H1 (cell line): ENCODE measurements around the gene TMEM212. TPM values are rescaled to one million over a fixed set of nuclear protein-coding genes. Genes with fewer than 3 reads are reported as not detected.

Experiments
- CTCF ChIA-PET: fragments of 300-600 bp; sonication (Branson Sonifier 250); formaldehyde crosslinking; loops from one replicate; lab custom pipeline; 2021; ENCODE audit not compliant: partially characterized antibody; lab: Charles Lee
- POLR2A ChIA-PET: fragments of 300-600 bp; sonication (Branson Sonifier 250); formaldehyde crosslinking; loops from one replicate; lab custom pipeline; 2021; ENCODE audit warnings: inconsistent platforms; ENCODE audit not compliant: partially characterized antibody; lab: Charles Lee
- DNase-seq, 2 experiments: peaks; one replicate each; pipeline versions ENCODE4 v3.0.0 to v3.0.0-alpha.2; 2010 to 2022; ENCODE audit warnings: low spot score in 2 of 2, low read depth in 1 of 2, mixed read lengths in 1 of 2
- FAIRE-seq: peaks from 2 replicates; lab custom pipeline; 2011; peaks lifted over from hg19 to GRCh38; lab: Jason Lieb, UNC
- H2AFZ ChIP-seq: 2 replicates; pipeline ENCODE4 v1.8.1; 2012; ENCODE audit warnings: low read length, inconsistent platforms
- H2AK5ac ChIP-seq: 2 replicates; pipeline ENCODE4 v1.6.1; 2013; ENCODE audit warnings: low read depth, low read length
- H2BK120ac ChIP-seq: replicated peaks from 2 replicates; pipeline ENCODE3; 2013; ENCODE audit warnings: low read depth, low read length, inconsistent platforms
- H2BK12ac ChIP-seq: 2 replicates; pipeline ENCODE4 v1.6.1; 2013; ENCODE audit warnings: low read depth, low read length
- H2BK15ac ChIP-seq: 2 replicates; pipeline ENCODE4 v1.6.1; 2013; ENCODE audit warnings: low read length
- H2BK20ac ChIP-seq: 2 replicates; pipeline ENCODE4 v1.6.1; 2013; ENCODE audit warnings: low read length
- H2BK5ac ChIP-seq: 2 replicates; pipeline ENCODE4 v1.6.1; 2013; ENCODE audit warnings: low read depth, low read length
- H3K14ac ChIP-seq: 2 replicates; pipeline ENCODE4 v1.6.1; 2013; ENCODE audit warnings: inconsistent platforms; ENCODE audit not compliant: insufficient read length
- H3K18ac ChIP-seq: 2 replicates; pipeline ENCODE4 v1.6.1; 2013; ENCODE audit warnings: low read length; ENCODE audit errors: extremely low read depth
- H3K23ac ChIP-seq: 2 replicates; pipeline ENCODE4 v1.6.1; 2013; ENCODE audit warnings: inconsistent platforms; ENCODE audit not compliant: insufficient read length
- H3K23me2 ChIP-seq: 2 replicates; pipeline ENCODE4 v1.6.1; 2013; ENCODE audit warnings: low read depth, low read length
- H3K27ac ChIP-seq: 2 replicates; pipeline ENCODE4 v1.6.1; 2011; ENCODE audit warnings: low read depth, low read length, inconsistent platforms
- H3K27me3 ChIP-seq, 4 experiments: replicated peaks in 1 of 4; 1 replicate in 1 of 4; 2 replicates in 3 of 4; pipeline versions ENCODE4 v1.6.1 to v1.8.1; 2011 to 2013; ENCODE audit warnings: low read length in 3 of 4, mild to moderate bottlenecking in 3 of 4, inconsistent platforms in 2 of 4, mixed read lengths in 2 of 4, moderate library complexity in 1 of 4; ENCODE audit not compliant: control insufficient read depth in 3 of 4, insufficient read depth in 3 of 4; ENCODE audit errors: extremely low read depth in 1 of 4
- H3K36me3 ChIP-seq, 4 experiments: 2 replicates each; pipeline versions ENCODE4 v1.6.1 to v1.8.1; 2011 to 2013; ENCODE audit warnings: mild to moderate bottlenecking in 4 of 4, low read length in 3 of 4, moderate library complexity in 2 of 4, control low read depth in 1 of 4, inconsistent platforms in 1 of 4; ENCODE audit not compliant: insufficient read depth in 4 of 4, control insufficient read depth in 2 of 4
- H3K4ac ChIP-seq: replicated peaks from 2 replicates; pipeline ENCODE3; 2013; ENCODE audit warnings: low read length, low read depth, mixed read lengths, inconsistent platforms; ENCODE audit not compliant: insufficient read length
- H3K4me1 ChIP-seq, 4 experiments: replicated peaks in 1 of 4; 1 replicate in 1 of 4; 2 replicates in 3 of 4; pipeline versions ENCODE4 v1.6.1 to v1.8.1; 2011 to 2013; ENCODE audit warnings: low read length in 3 of 4, inconsistent platforms in 2 of 4, mixed read lengths in 1 of 4; ENCODE audit not compliant: insufficient read depth in 4 of 4, control insufficient read depth in 3 of 4
- H3K4me2 ChIP-seq, 2 experiments: 2 replicates each; pipeline versions ENCODE4 v1.6.1 to v1.8.1; 2011 to 2013; ENCODE audit warnings: low read depth in 2 of 2, low read length in 2 of 2, control low read depth in 1 of 2, inconsistent platforms in 1 of 2, mild to moderate bottlenecking in 1 of 2; ENCODE audit not compliant: insufficient read depth in 1 of 2
- H3K4me3 ChIP-seq, 4 experiments: fragments of 200-600, 300-600 bp in 1 of 4; sonication (generic), shearing (Covaris generic), sonication (Bioruptor Twin) in 1 of 4; 2 replicates each; pipeline versions ENCODE4 v1.5.1 to v1.8.1; 2011 to 2016; ENCODE audit warnings: low read length in 4 of 4, low read depth in 3 of 4, control low read depth in 2 of 4, inconsistent platforms in 2 of 4, mild to moderate bottlenecking in 2 of 4, mixed read lengths in 1 of 4, moderate library complexity in 1 of 4; ENCODE audit not compliant: insufficient read depth in 2 of 4; ENCODE audit errors: extremely low read depth in 1 of 4
- H3K56ac ChIP-seq: replicated peaks from 2 replicates; pipeline ENCODE3; 2013; ENCODE audit warnings: low read depth, mild to moderate bottlenecking, mixed read lengths, low read length, inconsistent platforms; ENCODE audit not compliant: insufficient read length
- H3K79me1 ChIP-seq: 2 replicates; pipeline ENCODE4 v1.6.1; 2013; ENCODE audit warnings: low read depth, low read length, control low read depth
- H3K79me2 ChIP-seq, 2 experiments: 2 replicates each; pipeline versions ENCODE4 v1.6.1 to v1.8.1; 2012 to 2013; ENCODE audit warnings: low read length in 2 of 2, mild to moderate bottlenecking in 2 of 2, inconsistent platforms in 1 of 2; ENCODE audit not compliant: insufficient read depth in 2 of 2, control insufficient read depth in 1 of 2
- H3K9ac ChIP-seq, 4 experiments: replicated peaks in 1 of 4; 1 replicate in 1 of 4; 2 replicates in 3 of 4; pipeline versions ENCODE4 v1.6.1 to v1.8.1; 2011 to 2013; ENCODE audit warnings: low read depth in 3 of 4, low read length in 3 of 4, control low read depth in 2 of 4, mild to moderate bottlenecking in 2 of 4, moderate library complexity in 2 of 4, inconsistent platforms in 1 of 4; ENCODE audit errors: extremely low read depth in 1 of 4
- H3K9me3 ChIP-seq, 2 experiments: 2 replicates each; pipeline versions ENCODE4 v1.6.1 to v1.8.1; 2012 to 2013; ENCODE audit warnings: mild to moderate bottlenecking in 2 of 2, moderate library complexity in 2 of 2, control low read depth in 1 of 2, inconsistent platforms in 1 of 2, low read depth in 1 of 2, low read length in 1 of 2, mixed read lengths in 1 of 2; ENCODE audit not compliant: insufficient read depth in 2 of 2
- H4K20me1 ChIP-seq, 2 experiments: replicated peaks in 1 of 2; 2 replicates each; pipeline versions ENCODE3 to v1.8.1; 2011 to 2013; ENCODE audit warnings: inconsistent platforms in 2 of 2, low read length in 2 of 2, mild to moderate bottlenecking in 1 of 2; ENCODE audit not compliant: insufficient read depth in 2 of 2, control insufficient read depth in 1 of 2
- H4K5ac ChIP-seq: 2 replicates; pipeline ENCODE4 v1.6.1; 2013; ENCODE audit warnings: low read length, low read depth, mixed read lengths, inconsistent platforms; ENCODE audit not compliant: insufficient read length
- H4K8ac ChIP-seq: 2 replicates; pipeline ENCODE4 v1.8.0; 2013; ENCODE audit warnings: mild to moderate bottlenecking, moderate library complexity, low read length, inconsistent platforms; ENCODE audit not compliant: insufficient read depth; ENCODE audit errors: extremely low read depth
- H4K91ac ChIP-seq: replicated peaks from 2 replicates; pipeline ENCODE3; 2013; ENCODE audit warnings: low read length, mixed read lengths, inconsistent platforms; ENCODE audit not compliant: insufficient read length
- EGR1 ChIP-seq: IDR thresholded peaks from 2 replicates; pipeline ENCODE4 v1.6.1; 2011; ENCODE audit warnings: low read depth, low read length, borderline replicate concordance
- WGBS, 2 experiments: shearing (Covaris generic) in 1 of 2; methylation state at CpG; one replicate each; pipeline versions ENCODE4 v1.1.6 to v1.1.7; 2013 to 2015; ENCODE audit warnings: low lambda C conversion rate in 2 of 2, mixed read lengths in 2 of 2, inconsistent platforms in 1 of 2, low coverage in 1 of 2, missing lambda C conversion rate in 1 of 2; ENCODE audit not compliant: insufficient replicate concordance in 2 of 2, insufficient coverage in 1 of 2, insufficient read length in 1 of 2; ENCODE audit errors: extremely low coverage in 1 of 2, missing lambda C conversion rate in 1 of 2; 5-methylcytosine and 5-hydroxymethylcytosine counted together
- polyA plus RNA-seq, 7 experiments: library from polyadenylated mRNA; depleted of rRNA in 3 of 7; stranded (reverse) in 5 of 7; unstranded in 2 of 7; fragments of >200 nt in 5 of 7; fragments of 200-250 nt in 2 of 7; gene quantifications; 1 replicate in 5 of 7; 2 replicates in 1 of 7; 4 replicates in 1 of 7; pipeline versions ENCODE4 v1.2.1 to v1.2.3, GENCODE V29; 2011 to 2013; ENCODE audit warnings: missing spikeins in 2 of 7, mixed read lengths in 2 of 7
- total RNA-seq: library from RNA; stranded (reverse); fragmentation: NEBNext Ultra II Directional; extraction: Animal tissue kit (Norgen Biotek cat#: 25700); gene quantifications from 2 replicates; pipeline ENCODE4 v1.2.1, GENCODE V29; 2021

Gene TMEM212
- total and polyA plus RNA-seq, 2 of the 8 experiments (the other 6 are each of a cell fraction or from before 2014, with no cell fraction given): not detected

GRCh38 chr3:171841620-171842000, 1.5 kb upstream of the TMEM212 start:
- no peak for DNase-seq
- no peak overlapping the region for H3K9ac ChIP-seq
- H3K9me3 ChIP-seq: no peaks in the 10 kb centered on the region
- H2BK15ac ChIP-seq: no peak overlapping the region
- H3K27ac ChIP-seq: no peak overlapping the region
- no peak overlapping the region for H4K5ac ChIP-seq
- H4K91ac ChIP-seq: no peak overlapping the region
- H2AK5ac ChIP-seq: no peak overlapping the region
- POLR2A ChIA-PET: no interaction called here
- H3K79me2 ChIP-seq: no peaks in the 10 kb centered on the region
- no peak overlapping the region for H2BK5ac ChIP-seq
- H3K4me1 ChIP-seq: peaks cover 0 to 4% (median 2%) of the 10 kb centered on the region in 4 experiments; a peak in 3 of 7 replicates
- no peak overlapping the region for H3K4me3 ChIP-seq
- no peak overlapping the region for H2AFZ ChIP-seq
- no peak overlapping the region for H3K14ac ChIP-seq
- H3K79me1 ChIP-seq: no peaks in the 10 kb centered on the region
- no peak overlapping the region for H2BK20ac ChIP-seq
- no peak overlapping the region for H2BK120ac ChIP-seq
- H4K20me1 ChIP-seq: no peaks in the 10 kb centered on the region
- no peak for FAIRE-seq
- no peak overlapping the region for H4K8ac ChIP-seq
- H3K23ac ChIP-seq: no peak overlapping the region
- H3K4ac ChIP-seq: no peak overlapping the region
- no peaks in the 10 kb centered on the region for H3K23me2 ChIP-seq
- CTCF ChIA-PET: interaction anchor here (0.8 to 1.3 kb wide), 5 partner anchors 9 to 194 kb away, joined by 3 to 5 read pairs (median 3); no protein-coding TSS in a partner anchor
- no peak overlapping the region for H3K56ac ChIP-seq
- H3K27me3 ChIP-seq: no peaks in the 10 kb centered on the region
- H3K36me3 ChIP-seq: no peaks in the 10 kb centered on the region
- 90% methylated on average over 1 of the region's 1 CpG; no CpG with 5 or more reads in 1 of the 2 experiments for WGBS, 2 experiments
- no peak overlapping the region for H3K4me2 ChIP-seq
- no peak overlapping the region for H3K18ac ChIP-seq
- no peak overlapping the region for H2BK12ac ChIP-seq
- no peak for TF ChIP-seq EGR1
